SU-DHL-6 (cell line): ENCODE data around the gene CALML3.

Experiments used
- CTCF ChIP-seq: fragments of 200-600 bp; sonication (generic); IDR thresholded peaks from one replicate; pipeline ENCODE4 v1.5.1; 2017; ENCODE audit warnings: antibody characterized with exemption, mild to moderate bottlenecking, low read length, moderate library complexity; ENCODE audit not compliant: insufficient read depth, poor library complexity, severe bottlenecking
- EZH2phosphoT487 ChIP-seq: fragments of 200-600 bp; sonication (generic), shearing (Covaris generic); conservative IDR thresholded peaks from 2 replicates; pipeline ENCODE4 v1.6.1; 2018; ENCODE audit warnings: mild to moderate bottlenecking, antibody characterized with exemption, low read length, moderate library complexity, mixed read lengths

- TF ChIP-seq CTCF (no peak), EZH2phosphoT487 (no peak)
Measured at GRCh38 chr10:5500910-5501309, 23.9 kb upstream of the CALML3 start.
